ENCODE measurements around the gene BLVRA. TPM values are rescaled to one million over a fixed set of nuclear protein-coding genes. Genes with fewer than 3 reads are reported as not detected.
"Not testable (repeated sequence)": the region's sequence is repeated elsewhere in the genome, so short reads cannot be mapped to it uniquely, and the experiment has no call there.

BLVRA gene
- total RNA-seq, 1 donor from 2014 or later = 48.1 TPM

- Mint-ChIP-seq H3K4me1 (ENCODE audit: low read depth) (peaks cover 9% of the 10 kb centered on the region), H3K27ac (no peak overlapping the region), H3K27me3 (ENCODE audit: insufficient read depth) (peaks cover 5% of the 10 kb centered on the region), H3K4me3 (no peak overlapping the region), H3K9me3 (no peaks in the 10 kb centered on the region), H3K36me3 (ENCODE audit: low read depth) (peaks cover 20% of the 10 kb centered on the region)
- no peak for DNase-seq (ENCODE audit: low spot score)
- intact Hi-C loops (cut with micrococcal nuclease) = no loop called here
Measured at GRCh38 chr7:43808410-43808809, 49.9 kb downstream of the BLVRA start.

GRCh38 chr7:43810195-43810941 lies 51.9 kb downstream of the BLVRA start:
- H3K4me3 Mint-ChIP-seq; H3K9me3 Mint-ChIP-seq; H3K27ac Mint-ChIP-seq; DNase-seq (ENCODE audit: low spot score): not testable (repeated sequence)
- intact Hi-C loops (cut with micrococcal nuclease) = loop anchor here (2.0 kb wide), 1 partner anchor 14 kb away; no protein-coding TSS in a partner anchor
- Mint-ChIP-seq H3K36me3 (ENCODE audit: low read depth) (peaks cover 12% of the 10 kb centered on the region), H3K4me1 (ENCODE audit: low read depth) (peaks cover 13% of the 10 kb centered on the region), H3K27me3 (ENCODE audit: insufficient read depth) (peaks cover 15% of the 10 kb centered on the region)

- peaks cover 38% of the 10 kb centered on the region for H3K27me3 Mint-ChIP-seq (ENCODE audit: insufficient read depth)
- no peaks in the 10 kb centered on the region for H3K9me3 Mint-ChIP-seq
- no peak for DNase-seq (ENCODE audit: low spot score)
- H3K4me3 Mint-ChIP-seq = no peak overlapping the region
- H3K36me3 Mint-ChIP-seq (ENCODE audit: low read depth) = no peaks in the 10 kb centered on the region
- H3K27ac Mint-ChIP-seq = no peak overlapping the region
- H3K4me1 Mint-ChIP-seq (ENCODE audit: low read depth) = peaks cover 17% of the 10 kb centered on the region
- intact Hi-C loops (cut with micrococcal nuclease) = no loop called here
Measured at GRCh38 chr7:43815373-43815772, 56.9 kb downstream of the BLVRA start.

- DNase-seq (ENCODE audit: low spot score); H3K9me3 Mint-ChIP-seq; intact Hi-C loops (cut with micrococcal nuclease); H3K36me3 Mint-ChIP-seq (ENCODE audit: low read depth); H3K27ac Mint-ChIP-seq; H3K4me3 Mint-ChIP-seq: not testable (repeated sequence)
- H3K27me3 Mint-ChIP-seq (ENCODE audit: insufficient read depth) = peaks cover 43% of the 10 kb centered on the region
- H3K4me1 Mint-ChIP-seq (ENCODE audit: low read depth) = peaks cover 17% of the 10 kb centered on the region
Measured at GRCh38 chr7:43816046-43816797, 57.7 kb downstream of the BLVRA start.

GRCh38 chr7:43823425-43823824 lies 64.9 kb downstream of the BLVRA start:
- DNase-seq (ENCODE audit: low spot score); H3K27ac Mint-ChIP-seq; intact Hi-C loops (cut with micrococcal nuclease); H3K9me3 Mint-ChIP-seq; H3K36me3 Mint-ChIP-seq (ENCODE audit: low read depth); H3K4me3 Mint-ChIP-seq; H3K4me1 Mint-ChIP-seq (ENCODE audit: low read depth): not testable (repeated sequence)
- H3K27me3 Mint-ChIP-seq (ENCODE audit: insufficient read depth) = peaks cover 49% of the 10 kb centered on the region

- no peaks in the 10 kb centered on the region for H3K9me3 Mint-ChIP-seq
- H3K36me3 Mint-ChIP-seq (ENCODE audit: low read depth) = no peaks in the 10 kb centered on the region
- intact Hi-C loops (cut with micrococcal nuclease) = loop anchor here (2.0 kb wide), 1 partner anchor 13 kb away; no protein-coding TSS in a partner anchor
- no peak overlapping the region for H3K4me3 Mint-ChIP-seq
- H3K27me3 Mint-ChIP-seq (ENCODE audit: insufficient read depth) = peaks cover 55% of the 10 kb centered on the region
- H3K4me1 Mint-ChIP-seq (ENCODE audit: low read depth) = no peaks in the 10 kb centered on the region
- H3K27ac Mint-ChIP-seq = no peak overlapping the region
- no peak for DNase-seq (ENCODE audit: low spot score)
Measured at GRCh38 chr7:43823941-43824340, 65.5 kb downstream of the BLVRA start.

GRCh38 chr7:43824513-43824912 lies 66.0 kb downstream of the BLVRA start:
- H3K36me3 Mint-ChIP-seq (ENCODE audit: low read depth); H3K27ac Mint-ChIP-seq; H3K9me3 Mint-ChIP-seq; H3K4me1 Mint-ChIP-seq (ENCODE audit: low read depth); DNase-seq (ENCODE audit: low spot score); H3K4me3 Mint-ChIP-seq: not testable (repeated sequence)
- peaks cover 53% of the 10 kb centered on the region for H3K27me3 Mint-ChIP-seq (ENCODE audit: insufficient read depth)
- intact Hi-C loops (cut with micrococcal nuclease) = loop anchor here (2.0 kb wide), 1 partner anchor 14 kb away; no protein-coding TSS in a partner anchor

GRCh38 chr7:43824963-43825362 lies 66.5 kb downstream of the BLVRA start:
- Mint-ChIP-seq H3K9me3 (no peaks in the 10 kb centered on the region), H3K36me3 (ENCODE audit: low read depth) (no peaks in the 10 kb centered on the region), H3K27ac (no peak overlapping the region), H3K4me3 (no peak overlapping the region), H3K27me3 (ENCODE audit: insufficient read depth) (peaks cover 50% of the 10 kb centered on the region), H3K4me1 (ENCODE audit: low read depth) (no peaks in the 10 kb centered on the region)
- DNase-seq (ENCODE audit: low spot score) = no peak
- intact Hi-C loops (cut with micrococcal nuclease) = loop anchor here (2.0 kb wide), 1 partner anchor 14 kb away; no protein-coding TSS in a partner anchor

GRCh38 chr7:43825391-43825808 lies 66.9 kb downstream of the BLVRA start:
- no peaks in the 10 kb centered on the region for H3K9me3 Mint-ChIP-seq

GRCh38 chr7:43830917-43831316 lies 72.4 kb downstream of the BLVRA start:
- not testable (repeated sequence) for H3K4me3 Mint-ChIP-seq; H3K27ac Mint-ChIP-seq; DNase-seq (ENCODE audit: low spot score); H3K36me3 Mint-ChIP-seq (ENCODE audit: low read depth)
- peaks cover 17% of the 10 kb centered on the region for H3K27me3 Mint-ChIP-seq (ENCODE audit: insufficient read depth)
- H3K4me1 Mint-ChIP-seq (ENCODE audit: low read depth) = peaks cover 16% of the 10 kb centered on the region
- intact Hi-C loops (cut with micrococcal nuclease) = loop anchor here (10.0 kb wide), 2 partner anchors 526 to 756 kb away; no protein-coding TSS in a partner anchor
- H3K9me3 Mint-ChIP-seq = peaks cover 17% of the 10 kb centered on the region

More at GRCh38 chr7:43825391-43825808, 66.9 kb downstream of the BLVRA start:
- H3K4me3 Mint-ChIP-seq = no peak overlapping the region
- H3K27ac Mint-ChIP-seq = no peak overlapping the region
- no peaks in the 10 kb centered on the region for H3K36me3 Mint-ChIP-seq (ENCODE audit: low read depth)
- no peak for DNase-seq (ENCODE audit: low spot score)
- intact Hi-C loops (cut with micrococcal nuclease) = loop anchor here (2.0 kb wide), 1 partner anchor 15 kb away; no protein-coding TSS in a partner anchor
- H3K4me1 Mint-ChIP-seq (ENCODE audit: low read depth) = no peaks in the 10 kb centered on the region
- H3K27me3 Mint-ChIP-seq (ENCODE audit: insufficient read depth) = peaks cover 45% of the 10 kb centered on the region

- DNase-seq (ENCODE audit: low spot score) = peak; percentile 24
- H3K4me3 Mint-ChIP-seq = peak overlapping the region; percentile 73
- H3K9me3 Mint-ChIP-seq = peaks cover 17% of the 10 kb centered on the region
- H3K27ac Mint-ChIP-seq = peak overlapping the region; percentile 78
- H3K27me3 Mint-ChIP-seq (ENCODE audit: insufficient read depth) = peaks cover 2% of the 10 kb centered on the region
- H3K4me1 Mint-ChIP-seq (ENCODE audit: low read depth) = peaks cover 16% of the 10 kb centered on the region
- intact Hi-C loops (cut with micrococcal nuclease) = loop anchor here (1.0 to 10.0 kb wide), 7 partner anchors 34 to 1892 kb away; partner anchors contain the start of genes COA1 and MRPS24
- H3K36me3 Mint-ChIP-seq (ENCODE audit: low read depth) = no peaks in the 10 kb centered on the region
Measured at GRCh38 chr7:43834463-43835251, 76.2 kb downstream of the BLVRA start.

GRCh38 chr7:43838201-43838658 lies 79.8 kb downstream of the BLVRA start:
- peaks cover 4% of the 10 kb centered on the region for H3K27me3 Mint-ChIP-seq (ENCODE audit: insufficient read depth)
- no peaks in the 10 kb centered on the region for H3K36me3 Mint-ChIP-seq (ENCODE audit: low read depth)
- H3K4me3 Mint-ChIP-seq = no peak overlapping the region
- H3K4me1 Mint-ChIP-seq (ENCODE audit: low read depth) = peaks cover 16% of the 10 kb centered on the region
- intact Hi-C loops (cut with micrococcal nuclease) = loop anchor here (1.0 to 10.0 kb wide), 9 partner anchors 109 to 1896 kb away; partner anchors contain the start of gene COA1
- peaks cover 7% of the 10 kb centered on the region for H3K9me3 Mint-ChIP-seq
- DNase-seq (ENCODE audit: low spot score) = no peak
- no peak overlapping the region for H3K27ac Mint-ChIP-seq
